ENCODE measurements around the gene DMC1. TPM values are rescaled to one million over a fixed set of nuclear protein-coding genes. Genes with fewer than 3 reads are reported as not detected.

The DMC1 gene
- total and polyA plus RNA-seq, 2 of the 13 experiments (the other 11 are each of a cell fraction or from before 2014, with no cell fraction given): 0.82 TPM; not detected in 1

GRCh38 chr22:38506118-38506962 lies 63.6 kb downstream of the DMC1 start, which contains the start of gene DDX17 (continued):
- TF ChIP-seq THAP8 (CRISPR knock-in tag; IDR thresholded peaks at IDR 0.05; ENCODE audit: borderline replicate concordance): no peak
- TF ChIP-seq ZNF3 (CRISPR knock-in tag; IDR thresholded peaks at IDR 0.05): no peak
- TF ChIP-seq MIXL1 (CRISPR knock-in tag; IDR thresholded peaks at IDR 0.05): no peak
- TF ChIP-seq ZNF691 (CRISPR knock-in tag; IDR thresholded peaks at IDR 0.05; ENCODE audit: borderline replicate concordance, low read depth): no peak; the same call in 1 of the 2 replicates
- TF ChIP-seq TCF12 (IDR thresholded peaks at IDR 0.05): no peak
- TF ChIP-seq TCF12 (CRISPR knock-in tag; IDR thresholded peaks at IDR 0.05): no peak; the same call in 1 of the 2 replicates
- TF ChIP-seq ZBTB25 (CRISPR knock-in tag; IDR thresholded peaks at IDR 0.05): no peak
- no peak for TF ChIP-seq PCBP2 (optimal IDR thresholded peaks at IDR 0.05; ENCODE audit: low read depth, low read length, poor library complexity, severe bottlenecking)
- TF ChIP-seq, protein P1, sequence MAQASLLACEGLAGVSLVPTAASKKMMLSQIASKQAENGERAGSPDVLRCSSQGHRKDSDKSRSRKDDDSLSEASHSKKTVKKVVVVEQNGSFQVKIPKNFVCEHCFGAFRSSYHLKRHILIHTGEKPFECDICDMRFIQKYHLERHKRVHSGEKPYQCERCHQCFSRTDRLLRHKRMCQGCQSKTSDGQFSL (CRISPR knock-in tag; IDR thresholded peaks at IDR 0.05): no peak
- TF ChIP-seq, protein P2, sequence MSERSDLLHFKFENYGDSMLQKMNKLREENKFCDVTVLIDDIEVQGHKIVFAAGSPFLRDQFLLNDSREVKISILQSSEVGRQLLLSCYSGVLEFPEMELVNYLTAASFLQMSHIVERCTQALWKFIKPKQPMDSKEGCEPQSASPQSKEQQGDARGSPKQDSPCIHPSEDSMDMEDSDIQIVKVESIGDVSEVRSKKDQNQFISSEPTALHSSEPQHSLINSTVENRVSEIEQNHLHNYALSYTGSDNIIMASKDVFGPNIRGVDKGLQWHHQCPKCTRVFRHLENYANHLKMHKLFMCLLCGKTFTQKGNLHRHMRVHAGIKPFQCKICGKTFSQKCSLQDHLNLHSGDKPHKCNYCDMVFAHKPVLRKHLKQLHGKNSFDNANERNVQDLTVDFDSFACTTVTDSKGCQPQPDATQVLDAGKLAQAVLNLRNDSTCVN (CRISPR knock-in tag; IDR thresholded peaks at IDR 0.05; ENCODE audit: borderline replicate concordance): peak; percentile 67; the same call in 1 of the 2 replicates
- TF ChIP-seq PREB (CRISPR knock-in tag; IDR thresholded peaks at IDR 0.05): no peak
- TF ChIP-seq TBP (CRISPR knock-in tag; IDR thresholded peaks at IDR 0.05): no peak
- TF ChIP-seq NCOA2 (CRISPR knock-in tag; IDR thresholded peaks at IDR 0.05): peak; percentile 36; the same call in 1 of the 2 replicates
- TF ChIP-seq TARDBP (CRISPR knock-in tag; IDR thresholded peaks at IDR 0.05): no peak
- no peak for TF ChIP-seq EEA1 (CRISPR knock-in tag; IDR thresholded peaks at IDR 0.05; ENCODE audit: borderline replicate concordance)
- TF ChIP-seq ZMYM4 (CRISPR knock-in tag; IDR thresholded peaks at IDR 0.05): no peak; the same call in 1 of the 2 replicates
- no peak for TF ChIP-seq ATF7 (IDR thresholded peaks at IDR 0.05)
- no peak for TF ChIP-seq ATF7 (CRISPR knock-in tag; IDR thresholded peaks at IDR 0.05)
- no peak for TF ChIP-seq ZNF510 (CRISPR knock-in tag; IDR thresholded peaks at IDR 0.05; ENCODE audit: low read depth)
- TF ChIP-seq, protein P3, sequence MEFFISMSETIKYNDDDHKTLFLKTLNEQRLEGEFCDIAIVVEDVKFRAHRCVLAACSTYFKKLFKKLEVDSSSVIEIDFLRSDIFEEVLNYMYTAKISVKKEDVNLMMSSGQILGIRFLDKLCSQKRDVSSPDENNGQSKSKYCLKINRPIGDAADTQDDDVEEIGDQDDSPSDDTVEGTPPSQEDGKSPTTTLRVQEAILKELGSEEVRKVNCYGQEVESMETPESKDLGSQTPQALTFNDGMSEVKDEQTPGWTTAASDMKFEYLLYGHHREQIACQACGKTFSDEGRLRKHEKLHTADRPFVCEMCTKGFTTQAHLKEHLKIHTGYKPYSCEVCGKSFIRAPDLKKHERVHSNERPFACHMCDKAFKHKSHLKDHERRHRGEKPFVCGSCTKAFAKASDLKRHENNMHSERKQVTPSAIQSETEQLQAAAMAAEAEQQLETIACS (CRISPR knock-in tag; IDR thresholded peaks at IDR 0.05): no peak
- TF ChIP-seq, protein P4, sequence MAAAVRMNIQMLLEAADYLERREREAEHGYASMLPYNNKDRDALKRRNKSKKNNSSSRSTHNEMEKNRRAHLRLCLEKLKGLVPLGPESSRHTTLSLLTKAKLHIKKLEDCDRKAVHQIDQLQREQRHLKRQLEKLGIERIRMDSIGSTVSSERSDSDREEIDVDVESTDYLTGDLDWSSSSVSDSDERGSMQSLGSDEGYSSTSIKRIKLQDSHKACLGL (CRISPR knock-in tag; IDR thresholded peaks at IDR 0.05): no peak; the same call in none of the 2 replicates
